NT2/D1 (cell line): ENCODE measurements around the gene ARID1A.

Experiments used
- SUZ12 ChIP-seq: IDR thresholded peaks from 2 replicates; pipeline ENCODE4 v1.6.1; 2011; ENCODE audit not compliant: insufficient read length, insufficient read depth; ENCODE audit errors: extremely low read depth
- YY1 ChIP-seq: IDR thresholded peaks from 2 replicates; pipeline ENCODE4 v1.6.1; 2011; ENCODE audit not compliant: insufficient read length, insufficient read depth
- ZNF274 ChIP-seq: IDR thresholded peaks from 2 replicates; pipeline ENCODE4 v1.6.1; 2011; ENCODE audit warnings: mild to moderate bottlenecking, low read depth, low read length

DNA sequence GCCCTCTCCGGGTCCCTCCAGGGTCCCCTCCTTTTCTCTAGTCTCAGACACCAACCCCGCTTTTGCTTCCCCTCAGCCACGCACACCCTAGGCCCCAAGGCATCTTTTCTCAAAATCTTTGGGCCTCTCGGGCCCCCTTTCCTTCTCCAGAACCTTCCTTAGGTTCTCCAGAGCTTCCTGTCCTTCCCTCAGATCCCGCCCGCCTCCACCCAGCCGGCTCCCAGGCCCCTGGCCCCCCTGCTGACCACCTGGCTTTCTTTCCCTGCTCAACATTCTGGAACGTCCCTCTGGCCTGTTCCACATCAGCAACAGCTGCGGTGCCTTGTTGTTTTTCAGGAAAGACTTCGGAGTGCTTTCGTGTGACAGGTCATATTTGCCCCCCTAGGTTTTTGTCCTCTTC, 131.8 kb downstream of the ARID1A start:
- no peak for TF ChIP-seq YY1
- TF ChIP-seq ZNF274, result no peak
- no peak for TF ChIP-seq SUZ12
